ENCODE measurements around the gene GLOD4.

DNA sequence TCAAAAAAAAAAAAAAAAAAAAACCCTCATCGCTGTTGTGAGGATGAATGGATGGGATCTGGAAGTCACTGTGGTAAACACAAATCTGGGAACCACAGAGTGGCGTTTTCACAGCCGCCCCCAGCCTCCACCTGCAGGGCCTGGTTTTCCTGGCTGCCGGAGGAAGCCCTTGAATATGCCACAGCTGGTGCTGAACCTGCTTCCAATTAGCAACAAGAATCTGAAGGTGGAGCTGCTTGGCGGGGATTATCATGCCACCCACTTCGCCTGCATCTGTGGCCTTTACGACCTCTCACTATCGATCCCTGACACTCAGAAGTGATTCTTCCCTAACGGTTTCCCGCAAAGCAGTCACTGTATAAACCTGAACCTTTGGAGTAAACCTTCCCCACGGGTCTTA is 16.2 kb upstream of the GLOD4 start:
- no peak for TF ChIP-seq CTCF (IDR thresholded peaks at IDR 0.05)
- no peak for TF ChIP-seq POLR2A (IDR thresholded peaks at IDR 0.05)
- TF ChIP-seq EP300 (IDR thresholded peaks at IDR 0.05), result no peak

All from tibial nerve (tissue), 4 donors.